Esophagus (tissue), 2 donors: ENCODE results near the gene DPP6. TPM values are rescaled to one million over a fixed set of nuclear protein-coding genes. Genes with fewer than 3 reads are reported as not detected.

Source experiments
- H3K27ac ChIP-seq, 2 donors: one replicate each; pipeline ENCODE4 v1.5.1; 2013; ENCODE audit warnings: low read depth in 2 of 2, mild to moderate bottlenecking in 2 of 2, inconsistent platforms in 1 of 2, low read length in 1 of 2, moderate library complexity in 1 of 2
- H3K27me3 ChIP-seq, 2 donors: one replicate each; pipeline ENCODE4 v1.6.1; 2013; ENCODE audit warnings: low read length in 2 of 2, control low read depth in 1 of 2, mild to moderate bottlenecking in 1 of 2; ENCODE audit not compliant: insufficient read depth in 2 of 2, control insufficient read depth in 1 of 2
- H3K36me3 ChIP-seq, 2 donors: one replicate each; pipeline ENCODE4 v1.6.1; 2013; ENCODE audit warnings: low read length in 1 of 2; ENCODE audit not compliant: control insufficient read depth in 2 of 2, insufficient read depth in 2 of 2
- H3K4me1 ChIP-seq, 2 donors: one replicate each; pipeline ENCODE4 v1.6.1; 2013; ENCODE audit warnings: low read length in 1 of 2; ENCODE audit not compliant: control insufficient read depth in 2 of 2, insufficient read depth in 2 of 2
- H3K4me3 ChIP-seq, 2 donors: one replicate each; pipeline ENCODE4 v1.5.1; 2013; ENCODE audit warnings: low read length in 2 of 2, mild to moderate bottlenecking in 2 of 2, low read depth in 1 of 2, moderate library complexity in 1 of 2
- H3K9me3 ChIP-seq, 2 donors: one replicate each; pipeline ENCODE4 v1.6.1; 2013; ENCODE audit warnings: mild to moderate bottlenecking in 2 of 2, low read depth in 1 of 2, low read length in 1 of 2, moderate library complexity in 1 of 2; ENCODE audit not compliant: control insufficient read depth in 2 of 2, insufficient read depth in 1 of 2
- WGBS, 2 donors: extraction: QIAGEN DNeasy Blood & Tissue Kit; methylation state at CpG; one replicate each; pipeline ENCODE4 v1.1.7; 2013; 5-methylcytosine and 5-hydroxymethylcytosine counted together
- polyA plus RNA-seq, 2 donors: library from polyadenylated mRNA; stranded (reverse); fragments of 200-250 nt; gene quantifications; one replicate each; pipeline ENCODE4 v1.2.3, GENCODE V29; 2013
- donor health status: healthy with polysubstance abuse.
- donor health status: Bipolar disorder and iron deficiency.

The DPP6 gene
- polyA plus RNA-seq, 2 donors: 0.24 to 0.60 TPM

DNA sequence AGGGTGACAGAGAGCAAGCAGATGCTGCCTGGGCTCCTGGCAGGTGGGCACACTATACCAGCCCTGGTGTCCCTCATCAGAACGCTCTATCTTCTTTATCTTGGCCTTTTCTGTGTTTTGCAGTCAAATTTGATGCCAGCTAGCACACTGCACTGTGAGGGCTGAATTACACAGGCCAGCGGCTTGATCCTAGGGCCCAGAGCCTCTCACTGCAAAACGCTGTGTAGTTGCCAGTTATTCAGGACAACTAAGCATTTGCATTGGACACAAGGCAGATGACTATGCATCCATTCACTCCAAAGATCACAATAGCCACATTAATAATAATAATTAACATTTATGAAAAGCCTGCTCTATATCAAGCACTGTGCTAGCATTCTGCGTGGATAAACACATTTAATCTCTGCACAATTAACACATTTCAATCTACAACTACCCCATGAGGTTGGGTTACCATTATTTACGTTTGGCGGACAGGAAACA is 850.4 kb downstream of the DPP6 start:
- Histone ChIP-seq H3K36me3 (no peaks in the 10 kb centered on the region), H3K4me3 (no peak overlapping the region), H3K9me3 (peaks cover 0 to 8% of the 10 kb centered on the region in 2 donors), H3K27ac (no peak overlapping the region), H3K4me1 (no peaks in the 10 kb centered on the region), H3K27me3 (no peaks in the 10 kb centered on the region)
- whole genome bisulfite sequencing, 2 donors: 59 to 63% methylated on average over 6 of the region's 6 CpGs

GRCh38 chr7:154903083-154903731 is 851.0 kb downstream of the DPP6 start:
- Histone ChIP-seq H3K36me3 (no peaks in the 10 kb centered on the region), H3K9me3 (peaks cover 0 to 8% of the 10 kb centered on the region in 2 donors), H3K27ac (no peak overlapping the region), H3K27me3 (no peaks in the 10 kb centered on the region), H3K4me3 (no peak overlapping the region), H3K4me1 (no peaks in the 10 kb centered on the region)
- WGBS, 2 donors: 39 to 42% methylated on average over 14 of the region's 14 CpGs

DNA sequence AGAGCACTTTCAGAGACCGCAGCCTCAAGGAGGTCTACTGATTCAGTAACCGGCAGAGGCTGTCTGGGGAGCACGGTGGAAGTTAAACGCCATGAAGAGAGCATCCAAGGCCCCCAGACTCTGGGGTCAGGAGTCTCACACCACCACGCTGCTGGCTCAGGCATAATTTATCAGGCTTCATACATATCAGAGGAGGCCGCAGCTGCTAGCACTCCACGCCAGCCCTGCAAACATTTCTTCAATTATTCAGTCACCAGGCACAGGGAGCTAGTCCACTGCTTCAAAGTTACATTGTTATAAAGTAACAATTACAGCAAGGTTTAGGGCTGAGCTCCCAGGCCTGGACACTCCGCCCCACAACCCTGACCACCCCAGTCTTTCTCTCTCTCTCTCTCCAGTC is 852.9 kb downstream of the DPP6 start:
- Histone ChIP-seq H3K27me3 (no peaks in the 10 kb centered on the region), H3K9me3 (peaks cover 0 to 8% of the 10 kb centered on the region in 2 donors), H3K36me3 (no peaks in the 10 kb centered on the region), H3K4me1 (no peaks in the 10 kb centered on the region), H3K27ac (no peak overlapping the region), H3K4me3 (no peak overlapping the region)
- WGBS, 2 donors: 77 to 80% methylated on average over 8 of the region's 8 CpGs

- 75 to 77% methylated on average over 8 of the region's 8 CpGs for WGBS, 2 donors
- H3K4me1 ChIP-seq: no peaks in the 10 kb centered on the region
These were observed 853.4 kb downstream of the DPP6 start for GRCh38 chr7:154905615-154906014.

DNA sequence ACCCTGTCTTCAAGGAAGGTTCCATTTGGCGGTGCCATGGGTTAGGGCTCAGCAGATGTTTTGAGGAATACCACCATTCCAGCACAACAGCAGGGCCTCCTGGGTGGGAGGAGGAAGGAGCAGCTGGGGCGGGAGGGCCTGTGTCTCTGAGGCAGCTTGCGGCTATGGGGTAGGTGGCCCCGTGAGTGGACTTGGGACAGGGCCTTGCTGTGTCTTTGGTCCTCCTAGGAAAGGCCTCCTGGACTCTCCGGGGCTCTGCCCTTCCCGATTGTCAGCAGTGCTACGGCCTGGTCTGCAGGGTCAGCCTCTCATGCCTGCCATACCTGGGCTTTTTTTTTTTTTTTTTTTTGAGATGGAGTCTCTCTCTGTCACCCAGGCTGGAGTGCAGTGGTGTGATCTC is 854.0 kb downstream of the DPP6 start:
- Histone ChIP-seq H3K27ac (no peak overlapping the region), H3K27me3 (no peaks in the 10 kb centered on the region), H3K9me3 (peaks cover 0 to 13% of the 10 kb centered on the region in 2 donors), H3K4me3 (no peak overlapping the region), H3K36me3 (no peaks in the 10 kb centered on the region), H3K4me1 (no peaks in the 10 kb centered on the region)
- WGBS, 2 donors: 94 to 97% methylated on average over 7 of the region's 7 CpGs

More at GRCh38 chr7:154905615-154906014, 853.4 kb downstream of the DPP6 start:
- no peak overlapping the region for H3K27ac ChIP-seq
- no peak overlapping the region for H3K4me3 ChIP-seq
- H3K36me3 ChIP-seq: no peaks in the 10 kb centered on the region
- no peaks in the 10 kb centered on the region for H3K27me3 ChIP-seq
- H3K9me3 ChIP-seq: peaks cover 0 to 8% of the 10 kb centered on the region in 2 donors

DNA sequence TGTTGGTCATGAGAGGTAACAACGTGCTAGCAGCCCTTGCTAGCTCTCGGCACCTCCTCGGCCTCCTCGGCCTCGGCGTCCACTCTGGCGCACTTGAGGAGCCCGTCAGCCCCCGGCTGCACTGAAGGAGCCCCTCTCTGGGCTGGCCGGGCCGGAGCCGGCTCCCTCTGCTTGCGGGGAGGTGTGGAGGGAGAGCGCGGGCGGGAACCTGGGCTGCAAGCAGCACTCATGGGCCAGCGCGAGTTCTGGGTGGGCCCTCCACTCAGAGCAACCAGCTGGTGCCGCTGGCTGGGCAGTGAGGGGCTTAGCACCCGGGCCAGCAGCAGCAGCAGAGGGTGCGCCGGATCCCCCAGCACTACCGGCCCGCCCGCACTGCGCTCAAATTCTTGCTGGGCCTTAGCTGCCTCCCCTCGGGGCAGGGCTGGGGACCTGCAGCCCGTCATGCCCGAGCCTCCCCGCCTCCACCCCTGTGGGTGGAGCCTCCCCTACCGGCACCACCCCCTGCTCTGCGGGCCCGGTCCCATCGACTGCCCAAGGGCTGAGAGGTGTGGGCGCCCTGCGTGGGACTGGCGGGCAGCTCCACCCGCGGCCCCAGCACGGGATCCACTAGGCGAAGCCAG is 854.6 kb downstream of the DPP6 start:
- WGBS, 2 donors: 93 to 96% methylated on average over 33 to 41 of the region's 41 CpGs
- Histone ChIP-seq H3K36me3 (no peaks in the 10 kb centered on the region), H3K27ac (no peak overlapping the region), H3K4me1 (no peaks in the 10 kb centered on the region), H3K9me3 (peaks cover 2 to 18% of the 10 kb centered on the region in 2 donors), H3K27me3 (no peaks in the 10 kb centered on the region), H3K4me3 (no peak overlapping the region)

DNA sequence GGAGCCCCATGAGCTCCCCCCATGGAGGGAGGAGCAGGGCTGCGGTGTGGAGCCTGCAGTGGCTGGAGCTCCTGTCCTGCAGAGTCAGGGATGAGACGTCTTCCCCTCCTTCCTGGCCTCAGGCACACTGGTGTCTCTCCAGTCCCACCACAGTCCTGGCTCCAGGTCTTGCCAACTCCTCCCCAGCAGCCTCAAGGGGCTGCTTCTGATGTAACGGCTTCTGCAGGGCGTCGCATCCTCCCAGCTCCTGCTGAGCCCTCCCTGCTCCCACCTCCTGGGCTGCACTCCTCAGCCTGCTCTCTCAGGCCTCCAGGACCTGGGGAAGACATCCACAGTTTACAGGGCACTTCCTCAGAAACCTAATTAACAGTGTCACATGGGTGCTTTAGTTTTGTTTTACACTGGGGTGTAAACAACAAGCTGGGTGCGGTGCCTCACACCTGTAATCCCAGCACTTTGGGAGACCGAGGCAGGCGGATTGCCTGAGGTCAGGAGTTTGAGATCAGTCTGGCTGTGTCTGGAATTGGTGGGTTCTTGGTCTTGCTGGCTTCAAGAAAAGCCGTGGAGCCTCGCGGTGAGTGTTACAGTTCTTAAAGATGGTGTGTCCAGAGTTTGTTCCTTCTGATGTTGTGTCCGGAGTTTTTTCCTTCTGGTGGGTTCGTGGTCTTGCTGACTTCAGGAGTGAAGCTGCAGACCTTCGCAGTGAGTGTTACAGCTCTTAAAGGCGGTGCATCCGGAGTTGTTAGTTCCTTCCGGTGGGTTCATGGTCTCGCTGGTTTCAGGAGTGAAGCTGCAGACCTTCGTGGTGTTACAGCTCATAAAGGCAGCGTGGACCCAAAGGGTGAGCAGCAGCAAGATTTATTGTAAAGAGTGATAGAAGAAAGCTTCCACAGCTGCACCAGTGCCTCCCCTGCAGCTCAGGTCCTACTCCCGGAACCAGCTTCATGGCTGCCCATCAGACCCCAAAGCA is 855.7 kb downstream of the DPP6 start:
- WGBS, 2 donors: 75 to 78% methylated on average over 21 of the region's 21 CpGs
- Histone ChIP-seq H3K4me1 (no peaks in the 10 kb centered on the region), H3K4me3 (no peak overlapping the region), H3K27me3 (no peaks in the 10 kb centered on the region), H3K27ac (no peak overlapping the region), H3K36me3 (no peaks in the 10 kb centered on the region), H3K9me3 (peaks cover 2 to 18% of the 10 kb centered on the region in 2 donors)

- WGBS, 2 donors: 76% methylated on average over 26 of the region's 26 CpGs
- Histone ChIP-seq H3K4me3 (no peak overlapping the region), H3K9me3 (peaks cover 2 to 16% of the 10 kb centered on the region in 2 donors), H3K27me3 (no peaks in the 10 kb centered on the region), H3K36me3 (no peaks in the 10 kb centered on the region), H3K4me1 (no peaks in the 10 kb centered on the region), H3K27ac (no peak overlapping the region)
These were observed 857.3 kb downstream of the DPP6 start for GRCh38 chr7:154909241-154910105.

- WGBS, 2 donors: 74 to 85% methylated on average over 4 of the region's 4 CpGs
- Histone ChIP-seq H3K4me3 (no peak overlapping the region), H3K9me3 (peaks cover 2 to 16% of the 10 kb centered on the region in 2 donors), H3K27me3 (peaks cover 0 to 3% of the 10 kb centered on the region in 2 donors), H3K27ac (no peak overlapping the region), H3K4me1 (peaks cover 0 to 2% of the 10 kb centered on the region in 2 donors), H3K36me3 (no peaks in the 10 kb centered on the region)
These were observed 857.9 kb downstream of the DPP6 start for GRCh38 chr7:154910125-154910524.
